Tibial nerve (tissue), 4 donors: Measurements from ENCODE around the gene MT4. TPM values are rescaled to one million over a fixed set of nuclear protein-coding genes. Genes with fewer than 3 reads are reported as not detected.
A peak's percentile ranks its signal among the peaks of the same experiment; 100 is the strongest.

Experiments
- DNase-seq, 2 donors: peaks; one replicate each; pipeline ENCODE4 v3.0.0-alpha.2; 2019; ENCODE audit warnings: low spot score in 2 of 2
- H3K27ac ChIP-seq, 4 donors: fragments of 200-600 bp; sonication (generic) in 3 of 4; one replicate each; pipeline ENCODE4 v1.5.1; 2017 to 2019; ENCODE audit warnings: mild to moderate bottlenecking in 1 of 4
- H3K27me3 ChIP-seq, 2 donors: fragments of 200-600 bp; sonication (generic) in 1 of 2; one replicate each; pipeline versions ENCODE4 v1.5.1 to v1.6.0; 2017 to 2019
- H3K36me3 ChIP-seq, 3 donors: fragments of 200-600 bp; sonication (generic); one replicate each; pipeline ENCODE4 v1.5.1; 2018 to 2019
- H3K4me1 ChIP-seq, 4 donors: fragments of 200-600 bp; sonication (generic) in 3 of 4; one replicate each; pipeline ENCODE4 v1.5.1; 2017 to 2019
- H3K4me3 ChIP-seq, 4 donors: fragments of 200-600 bp; sonication (generic) in 3 of 4; one replicate each; pipeline ENCODE4 v1.5.1; 2017 to 2019; ENCODE audit warnings: mild to moderate bottlenecking in 1 of 4, moderate library complexity in 1 of 4
- H3K9me3 ChIP-seq, 4 donors: fragments of 200-600 bp; sonication (generic) in 3 of 4; one replicate each; pipeline ENCODE4 v1.5.1; 2017 to 2019
- CTCF ChIP-seq, 5 experiments: fragments of 200-600 bp in 3 of 5; fragments of 450-650 bp in 2 of 5; sonication (generic) in 3 of 5; IDR thresholded peaks; one replicate each; pipeline ENCODE4 v1.5.1; 2016 to 2019; ENCODE audit warnings: antibody characterized with exemption in 5 of 5, mild to moderate bottlenecking in 3 of 5, moderate library complexity in 2 of 5
- EP300 ChIP-seq, 2 donors: sonication (generic); formaldehyde crosslinking; IDR thresholded peaks; one replicate each; pipeline ENCODE4 v1.6.1; 2017; ENCODE audit warnings: antibody characterized with exemption in 2 of 2, mild to moderate bottlenecking in 1 of 2
- POLR2A ChIP-seq, 2 donors: fragments of 450-650 bp; IDR thresholded peaks; one replicate each; pipeline ENCODE4 v1.6.1; 2017; ENCODE audit warnings: antibody characterized with exemption in 2 of 2, mild to moderate bottlenecking in 2 of 2, moderate library complexity in 2 of 2
- WGBS, 2 donors: methylation state at CpG; one replicate each; pipeline ENCODE4 v1.1.5; 2018; 5-methylcytosine and 5-hydroxymethylcytosine counted together
- total RNA-seq, 4 donors: library from RNA; depleted of rRNA; stranded (reverse); fragments of >200 nt; gene quantifications; one replicate each; pipeline ENCODE4 v1.1.0, GENCODE V29; 2016

The MT4 gene
- total RNA-seq, 4 donors from 2014 or later = not detected

- H3K27ac ChIP-seq = peak overlapping the region in 3 of 4 donors; percentile 73 to 98 (median 93)
- peaks cover 0 to 40% (median 32%) of the 10 kb centered on the region in 4 donors for H3K4me1 ChIP-seq
- 86 to 89% methylated on average over 5 of the region's 5 CpGs for WGBS, 2 donors
- no peak overlapping the region for H3K4me3 ChIP-seq
- no peak for DNase-seq
- TF ChIP-seq EP300 (IDR thresholded peaks at IDR 0.05) (no peak), POLR2A (IDR thresholded peaks at IDR 0.05) (no peak), CTCF (IDR thresholded peaks at IDR 0.05) (no peak)
- H3K9me3 ChIP-seq = no peaks in the 10 kb centered on the region
- no peaks in the 10 kb centered on the region for H3K36me3 ChIP-seq
- no peaks in the 10 kb centered on the region for H3K27me3 ChIP-seq
These were observed 15.0 kb upstream of the MT4 start for GRCh38 chr16:56549744-56550385.

- H3K4me1 ChIP-seq = peaks cover 0 to 29% (median 26%) of the 10 kb centered on the region in 4 donors
- H3K27ac ChIP-seq = peak overlapping the region in 3 of 4 donors; percentile 21 to 98 (median 80)
- no peaks in the 10 kb centered on the region for H3K27me3 ChIP-seq
- H3K4me3 ChIP-seq = no peak overlapping the region
- DNase-seq = no peak
- 25 to 26% methylated on average over 11 of the region's 11 CpGs for WGBS, 2 donors
- TF ChIP-seq POLR2A (IDR thresholded peaks at IDR 0.05) (no peak), CTCF (IDR thresholded peaks at IDR 0.05) (no peak), EP300 (IDR thresholded peaks at IDR 0.05) (no peak)
- no peaks in the 10 kb centered on the region for H3K36me3 ChIP-seq
- H3K9me3 ChIP-seq = no peaks in the 10 kb centered on the region
These were observed 12.8 kb upstream of the MT4 start for GRCh38 chr16:56551796-56552738.

- Histone ChIP-seq H3K27me3 (no peaks in the 10 kb centered on the region), H3K9me3 (no peaks in the 10 kb centered on the region), H3K4me3 (no peak overlapping the region), H3K36me3 (no peaks in the 10 kb centered on the region), H3K27ac (no peak overlapping the region), H3K4me1 (peaks cover 0 to 17% (median 11%) of the 10 kb centered on the region in 4 donors)
- DNase-seq = no peak
- no peak for TF ChIP-seq EP300 (IDR thresholded peaks at IDR 0.05)
- TF ChIP-seq POLR2A (IDR thresholded peaks at IDR 0.05) = no peak
- TF ChIP-seq CTCF (IDR thresholded peaks at IDR 0.05) = no peak
- WGBS, 2 donors = 90 to 94% methylated on average over 10 of the region's 10 CpGs
These were observed 10.4 kb upstream of the MT4 start for GRCh38 chr16:56554441-56554840.

GRCh38 chr16:56558024-56558747 is 6.7 kb upstream of the MT4 start:
- H3K27ac ChIP-seq = peak overlapping the region in 2 of 4 donors; percentile 20 to 61
- H3K4me3 ChIP-seq = no peak overlapping the region
- no peaks in the 10 kb centered on the region for H3K27me3 ChIP-seq
- no peaks in the 10 kb centered on the region for H3K36me3 ChIP-seq
- DNase-seq = no peak
- TF ChIP-seq CTCF (IDR thresholded peaks at IDR 0.05) = no peak
- no peak for TF ChIP-seq EP300 (IDR thresholded peaks at IDR 0.05)
- no peak for TF ChIP-seq POLR2A (IDR thresholded peaks at IDR 0.05)
- WGBS, 2 donors = 42 to 48% methylated on average over 8 of the region's 8 CpGs
- H3K9me3 ChIP-seq = no peaks in the 10 kb centered on the region
- H3K4me1 ChIP-seq = no peaks in the 10 kb centered on the region
